ENCODE data around the gene NUP54. TPM values are rescaled to one million over a fixed set of nuclear protein-coding genes. Genes with fewer than 3 reads are reported as not detected.
A peak's percentile ranks its signal among the peaks of the same experiment; 100 is the strongest.

NUP54 gene
- total and polyA plus RNA-seq, 5 donors from 2014 or later = 35.4 to 74.8 (median 41.9) TPM

DNA sequence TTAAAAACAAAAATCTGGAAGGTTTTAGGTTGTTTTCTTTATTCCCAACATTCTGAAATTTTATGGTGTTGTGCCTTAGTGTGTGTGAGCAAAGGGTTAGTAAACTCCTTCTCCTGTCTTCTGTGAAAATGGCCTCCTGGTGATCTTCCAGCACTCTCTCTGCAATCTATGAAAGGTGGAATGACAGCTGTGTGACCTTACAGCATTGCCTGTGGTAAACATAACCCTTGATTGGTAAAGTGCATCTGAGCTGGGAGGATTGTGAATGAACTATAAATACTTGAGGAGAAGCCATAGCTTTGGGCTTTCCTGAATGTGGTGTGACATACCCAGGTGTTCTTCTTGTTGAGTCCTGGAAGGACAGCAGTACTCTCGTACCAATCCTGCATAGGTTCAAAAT is 63.7 kb downstream of the NUP54 start:
- Histone ChIP-seq H3K27me3 (ENCODE audit: control insufficient read depth, insufficient read depth, low read length) (peaks cover 5% of the 10 kb centered on the region), H3K4me3 (ENCODE audit: low read depth, low read length) (no peak overlapping the region), H3K9me3 (ENCODE audit: control insufficient read depth in 2 of 2, low read length in 2 of 2) (no peaks in the 10 kb centered on the region), H3K36me3 (ENCODE audit: control insufficient read depth, insufficient read depth, low read length) (no peaks in the 10 kb centered on the region), H3K4me1 (ENCODE audit: control insufficient read depth, insufficient read depth, low read length, poor library complexity, severe bottlenecking) (no peaks in the 10 kb centered on the region), H3K27ac (ENCODE audit: insufficient read depth, low read length, poor library complexity, severe bottlenecking) (no peak overlapping the region)
- DNase-seq (no peak), ATAC-seq (ENCODE audit: low read depth in 2 of 2) (no peak)
- Mint-ChIP-seq H3K27me3 (peaks cover 29% of the 10 kb centered on the region), H3K4me3 (no peak overlapping the region), H3K4me1 (no peaks in the 10 kb centered on the region), H3K9me3 (no peaks in the 10 kb centered on the region), H3K36me3 (no peaks in the 10 kb centered on the region), H3K27ac (no peak overlapping the region)

- Histone ChIP-seq H3K27me3 (ENCODE audit: control insufficient read depth, insufficient read depth, low read length) (peaks cover 6% of the 10 kb centered on the region), H3K9me3 (ENCODE audit: control insufficient read depth in 2 of 2, low read length in 2 of 2) (no peaks in the 10 kb centered on the region), H3K4me3 (ENCODE audit: low read depth, low read length) (no peak overlapping the region), H3K36me3 (ENCODE audit: control insufficient read depth, insufficient read depth, low read length) (no peaks in the 10 kb centered on the region), H3K27ac (ENCODE audit: insufficient read depth, low read length, poor library complexity, severe bottlenecking) (no peak overlapping the region), H3K4me1 (ENCODE audit: control insufficient read depth, insufficient read depth, low read length, poor library complexity, severe bottlenecking) (no peaks in the 10 kb centered on the region)
- peaks cover 26% of the 10 kb centered on the region for H3K27me3 Mint-ChIP-seq
- no peak overlapping the region for H3K27ac Mint-ChIP-seq
- H3K4me3 Mint-ChIP-seq = no peak overlapping the region
- H3K4me1 Mint-ChIP-seq = no peaks in the 10 kb centered on the region
- ATAC-seq (ENCODE audit: low read depth in 2 of 2) (no peak), DNase-seq (no peak)
- H3K9me3 Mint-ChIP-seq = peaks cover 0 to 2% (median 0%) of the 10 kb centered on the region in 7 donors
- H3K36me3 Mint-ChIP-seq = no peaks in the 10 kb centered on the region
These were observed 64.7 kb downstream of the NUP54 start for GRCh38 chr4:76083386-76083988.

GRCh38 chr4:76078033-76078613 is 70.1 kb downstream of the NUP54 start:
- no peaks in the 10 kb centered on the region for H3K36me3 Mint-ChIP-seq
- no peak overlapping the region for H3K4me3 Mint-ChIP-seq

GRCh38 chr4:76074993-76075600 is 73.1 kb downstream of the NUP54 start:
- H3K9me3 ChIP-seq (ENCODE audit: control insufficient read depth in 2 of 2, low read length in 2 of 2) = no peaks in the 10 kb centered on the region
- Mint-ChIP-seq H3K4me1 (no peaks in the 10 kb centered on the region), H3K4me3 (no peak overlapping the region), H3K27me3 (no peaks in the 10 kb centered on the region), H3K27ac (no peak overlapping the region), H3K9me3 (peaks cover 0 to 2% (median 0%) of the 10 kb centered on the region in 7 donors), H3K36me3 (no peaks in the 10 kb centered on the region)
- H3K27ac ChIP-seq (ENCODE audit: insufficient read depth, low read length, poor library complexity, severe bottlenecking) = no peak overlapping the region
- H3K4me1 ChIP-seq (ENCODE audit: control insufficient read depth, insufficient read depth, low read length, poor library complexity, severe bottlenecking) = no peaks in the 10 kb centered on the region
- ATAC-seq (ENCODE audit: low read depth in 2 of 2) (no peak), DNase-seq (no peak)
- H3K27me3 ChIP-seq (ENCODE audit: control insufficient read depth, insufficient read depth, low read length) = peaks cover 1% of the 10 kb centered on the region
- no peak overlapping the region for H3K4me3 ChIP-seq (ENCODE audit: low read depth, low read length)
- no peaks in the 10 kb centered on the region for H3K36me3 ChIP-seq (ENCODE audit: control insufficient read depth, insufficient read depth, low read length)

More at GRCh38 chr4:76078033-76078613, 70.1 kb downstream of the NUP54 start:
- Histone ChIP-seq H3K4me3 (ENCODE audit: low read depth, low read length) (no peak overlapping the region), H3K4me1 (ENCODE audit: control insufficient read depth, insufficient read depth, low read length, poor library complexity, severe bottlenecking) (no peaks in the 10 kb centered on the region), H3K27me3 (ENCODE audit: control insufficient read depth, insufficient read depth, low read length) (peaks cover 6% of the 10 kb centered on the region), H3K27ac (ENCODE audit: insufficient read depth, low read length, poor library complexity, severe bottlenecking) (no peak overlapping the region), H3K9me3 (ENCODE audit: control insufficient read depth in 2 of 2, low read length in 2 of 2) (no peaks in the 10 kb centered on the region), H3K36me3 (ENCODE audit: control insufficient read depth, insufficient read depth, low read length) (no peaks in the 10 kb centered on the region)
- ATAC-seq (ENCODE audit: low read depth in 2 of 2) = no peak
- Mint-ChIP-seq H3K9me3 (peaks cover 0 to 2% (median 0%) of the 10 kb centered on the region in 7 donors), H3K27ac (no peak overlapping the region), H3K4me1 (no peaks in the 10 kb centered on the region), H3K27me3 (peaks cover 12% of the 10 kb centered on the region)
- no peak for DNase-seq

DNA sequence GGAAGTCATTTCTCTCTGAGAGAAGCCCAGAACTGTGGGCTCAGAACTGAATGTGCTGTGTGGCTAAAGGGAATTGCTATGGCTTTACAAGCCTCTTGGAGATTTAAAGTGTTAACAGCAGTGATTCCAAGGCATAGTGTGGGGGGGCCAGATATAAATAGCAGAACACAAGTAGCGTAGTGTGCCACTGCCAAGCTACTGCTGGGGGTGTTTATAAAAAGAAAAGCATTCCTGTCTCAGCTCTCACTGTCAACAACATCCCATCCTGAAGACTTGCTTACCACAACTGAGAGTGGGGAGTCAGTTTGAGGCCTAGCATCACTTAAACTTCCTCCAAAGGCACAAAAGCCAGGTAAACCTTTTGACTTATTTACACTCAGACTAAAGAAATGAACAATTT is 73.7 kb downstream of the NUP54 start, which contains the start of gene ART3:
Gene ART3 (plus strand): TSS at position 242 of the 400 bp plus-strand sequence. CDS start 1,181 bp downstream, outside the sequence.
- H3K9me3 Mint-ChIP-seq = peaks cover 0 to 2% (median 0%) of the 10 kb centered on the region in 7 donors
- H3K4me1 Mint-ChIP-seq = no peaks in the 10 kb centered on the region
- H3K36me3 ChIP-seq (ENCODE audit: control insufficient read depth, insufficient read depth, low read length) = no peaks in the 10 kb centered on the region
- no peak within 1 kb of the TSS for H3K27ac Mint-ChIP-seq
- no peak within 1 kb of the TSS for H3K4me3 Mint-ChIP-seq
- H3K4me3 ChIP-seq (ENCODE audit: low read depth, low read length) = no peak within 1 kb of the TSS
- H3K27ac ChIP-seq (ENCODE audit: insufficient read depth, low read length, poor library complexity, severe bottlenecking) = no peak within 1 kb of the TSS
- peaks cover under 1% of the 10 kb centered on the region for H3K27me3 ChIP-seq (ENCODE audit: control insufficient read depth, insufficient read depth, low read length)
- H3K27me3 Mint-ChIP-seq = no peaks in the 10 kb centered on the region
- H3K4me1 ChIP-seq (ENCODE audit: control insufficient read depth, insufficient read depth, low read length, poor library complexity, severe bottlenecking) = no peaks in the 10 kb centered on the region
- no peaks in the 10 kb centered on the region for H3K36me3 Mint-ChIP-seq
- no peaks in the 10 kb centered on the region for H3K9me3 ChIP-seq (ENCODE audit: control insufficient read depth in 2 of 2, low read length in 2 of 2)
- DNase-seq = no peak
- no peak for ATAC-seq (ENCODE audit: low read depth in 2 of 2)

GRCh38 chr4:76072760-76073159 is 75.4 kb downstream of the NUP54 start:
- H3K4me1 ChIP-seq (ENCODE audit: control insufficient read depth, insufficient read depth, low read length, poor library complexity, severe bottlenecking) = no peaks in the 10 kb centered on the region
- no peak overlapping the region for H3K27ac Mint-ChIP-seq
- no peaks in the 10 kb centered on the region for H3K9me3 Mint-ChIP-seq
- ATAC-seq (ENCODE audit: low read depth in 2 of 2) (no peak), DNase-seq (no peak)
- no peak overlapping the region for H3K4me3 Mint-ChIP-seq
- no peak overlapping the region for H3K27ac ChIP-seq (ENCODE audit: insufficient read depth, low read length, poor library complexity, severe bottlenecking)
- H3K36me3 Mint-ChIP-seq = no peaks in the 10 kb centered on the region
- H3K27me3 ChIP-seq (ENCODE audit: control insufficient read depth, insufficient read depth, low read length) = no peaks in the 10 kb centered on the region
- H3K36me3 ChIP-seq (ENCODE audit: control insufficient read depth, insufficient read depth, low read length) = no peaks in the 10 kb centered on the region
- no peaks in the 10 kb centered on the region for H3K27me3 Mint-ChIP-seq
- no peaks in the 10 kb centered on the region for H3K4me1 Mint-ChIP-seq
- H3K4me3 ChIP-seq (ENCODE audit: low read depth, low read length) = no peak overlapping the region
- H3K9me3 ChIP-seq (ENCODE audit: control insufficient read depth in 2 of 2, low read length in 2 of 2) = no peaks in the 10 kb centered on the region

DNA sequence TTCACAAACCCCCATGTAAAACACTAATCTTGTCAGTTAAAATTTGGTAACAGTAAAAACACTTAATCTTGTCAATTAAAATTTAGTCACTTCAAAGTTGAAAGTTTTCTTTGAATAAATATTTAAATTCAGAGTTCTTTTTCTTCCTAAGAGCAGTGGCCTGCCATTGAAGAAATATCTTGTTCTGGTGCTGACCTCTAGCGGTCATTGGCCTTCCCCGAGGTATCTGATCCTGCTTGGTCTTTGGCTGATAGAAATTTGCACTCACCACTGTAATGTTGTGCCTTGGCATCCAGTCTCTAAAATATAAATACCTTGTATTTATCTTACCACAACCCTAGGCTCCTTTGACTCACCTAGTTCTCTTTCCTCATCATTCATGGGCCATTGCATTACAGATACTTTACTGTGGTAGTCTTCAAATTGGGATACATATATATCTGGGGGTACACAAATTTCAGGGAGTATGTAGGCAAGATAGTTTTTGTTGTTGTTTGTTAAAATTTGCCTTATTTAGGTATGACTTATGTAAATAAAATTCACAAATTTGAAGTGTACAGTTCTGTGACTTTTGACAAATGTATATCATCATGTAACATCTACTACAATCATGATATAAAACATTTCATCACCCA is 80.4 kb downstream of the NUP54 start:
- Mint-ChIP-seq H3K36me3 (no peaks in the 10 kb centered on the region), H3K4me1 (no peaks in the 10 kb centered on the region), H3K4me3 (no peak overlapping the region), H3K27ac (no peak overlapping the region), H3K9me3 (no peaks in the 10 kb centered on the region), H3K27me3 (no peaks in the 10 kb centered on the region)
- Histone ChIP-seq H3K9me3 (ENCODE audit: control insufficient read depth in 2 of 2, low read length in 2 of 2) (no peaks in the 10 kb centered on the region), H3K27ac (ENCODE audit: insufficient read depth, low read length, poor library complexity, severe bottlenecking) (no peak overlapping the region), H3K4me3 (ENCODE audit: low read depth, low read length) (no peak overlapping the region), H3K36me3 (ENCODE audit: control insufficient read depth, insufficient read depth, low read length) (no peaks in the 10 kb centered on the region), H3K27me3 (ENCODE audit: control insufficient read depth, insufficient read depth, low read length) (no peaks in the 10 kb centered on the region), H3K4me1 (ENCODE audit: control insufficient read depth, insufficient read depth, low read length, poor library complexity, severe bottlenecking) (no peaks in the 10 kb centered on the region)
- DNase-seq = peak; percentile 50 to 78 (median 64)
- ATAC-seq (ENCODE audit: low read depth in 2 of 2) = peak; percentile 68 to 73

Data from CD4-positive, CD25-positive, alpha-beta regulatory T cell (primary cell).